TTC549 (cell line): ENCODE measurements around the gene KRT75.
"Not testable (repeated sequence)": the region's sequence is repeated elsewhere in the genome, so short reads cannot be mapped to it uniquely, and the experiment has no call there.

Source experiments
- FAIRE-seq: peaks from 2 replicates; lab custom pipeline; 2012; peaks lifted over from hg19 to GRCh38; lab: Jason Lieb, UNC

KRT75 gene

DNA sequence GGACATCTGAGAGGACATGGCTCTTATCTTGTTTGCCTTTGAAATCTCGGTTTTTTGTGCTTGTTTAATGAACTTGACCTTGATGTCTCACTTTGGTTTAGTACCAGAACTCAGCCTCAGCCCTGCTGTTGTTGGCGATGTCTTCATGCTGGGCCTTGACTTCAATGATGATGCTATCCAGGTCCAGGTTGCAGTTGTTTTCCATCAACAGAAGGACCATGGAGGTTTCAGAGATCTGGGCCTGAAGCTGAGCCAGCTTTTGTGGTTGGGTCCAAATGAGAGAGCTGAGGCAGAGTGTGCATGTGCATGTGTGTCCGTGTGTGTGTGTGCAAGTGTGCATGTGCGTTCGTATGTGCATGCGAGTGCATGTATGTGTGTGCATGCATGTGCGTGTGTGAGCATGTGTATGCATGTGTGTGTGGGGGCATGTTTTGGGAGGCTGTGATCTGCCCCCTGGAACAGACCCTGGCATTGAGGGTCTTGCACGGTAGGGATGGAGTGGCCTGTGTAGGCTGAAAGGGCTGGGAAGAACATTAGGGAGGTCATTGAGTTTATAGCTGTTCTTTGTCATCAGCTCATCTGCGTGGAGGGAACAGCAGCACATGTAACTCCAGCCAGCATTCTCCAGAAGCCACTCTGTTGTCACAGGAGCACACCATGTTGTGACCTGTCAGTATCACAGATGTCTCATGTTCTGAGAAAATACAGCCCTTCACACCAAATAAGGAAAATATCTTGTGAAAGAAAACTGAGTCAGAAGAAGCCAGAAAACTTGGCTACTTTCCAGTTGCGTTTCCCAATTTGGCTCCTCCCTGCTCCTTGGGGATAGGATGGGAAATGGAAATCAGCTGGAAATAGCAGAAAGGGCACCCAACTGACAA is 18.1 kb downstream of the KRT75 start:
- FAIRE-seq = no peak

- FAIRE-seq = no peak
These were observed 19.2 kb downstream of the KRT75 start for GRCh38 chr12:52414936-52415335.

- no peak for FAIRE-seq
These were observed 20.3 kb downstream of the KRT75 start for GRCh38 chr12:52413782-52414345.

DNA sequence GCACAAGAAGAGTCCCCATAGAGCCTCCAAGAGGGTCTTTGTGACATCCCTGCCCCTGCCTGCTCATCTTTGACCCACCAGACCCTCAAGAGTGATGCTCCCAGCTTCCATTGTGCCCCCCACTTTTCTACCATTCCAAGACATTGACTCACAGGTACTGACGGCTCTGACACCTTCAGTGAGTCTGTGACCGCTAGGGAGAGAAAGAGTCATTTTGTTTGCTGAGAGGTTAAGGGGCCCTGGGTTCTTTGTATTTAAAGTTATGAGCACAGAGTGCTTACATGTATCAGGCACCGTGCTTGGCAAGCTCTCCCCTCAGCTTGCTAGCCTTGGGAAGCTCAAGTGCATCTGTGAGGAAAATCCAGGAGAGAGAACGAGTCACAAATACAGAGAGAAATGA is 21.0 kb downstream of the KRT75 start:
- FAIRE-seq = no peak

GRCh38 chr12:52411815-52412214 is 22.4 kb downstream of the KRT75 start:
- FAIRE-seq = no peak

GRCh38 chr12:52410589-52411248 is 23.5 kb downstream of the KRT75 start:
- not testable (repeated sequence) for FAIRE-seq

- FAIRE-seq = no peak
These were observed 26.3 kb downstream of the KRT75 start for GRCh38 chr12:52407918-52408317.

GRCh38 chr12:52405922-52406385 is 28.2 kb downstream of the KRT75 start, which contains the start of gene KRT82:
TSS of gene KRT82 (minus strand) at chr12:52406335. CDS start at chr12:52406277, 58 bp downstream.
- no peak for FAIRE-seq

DNA sequence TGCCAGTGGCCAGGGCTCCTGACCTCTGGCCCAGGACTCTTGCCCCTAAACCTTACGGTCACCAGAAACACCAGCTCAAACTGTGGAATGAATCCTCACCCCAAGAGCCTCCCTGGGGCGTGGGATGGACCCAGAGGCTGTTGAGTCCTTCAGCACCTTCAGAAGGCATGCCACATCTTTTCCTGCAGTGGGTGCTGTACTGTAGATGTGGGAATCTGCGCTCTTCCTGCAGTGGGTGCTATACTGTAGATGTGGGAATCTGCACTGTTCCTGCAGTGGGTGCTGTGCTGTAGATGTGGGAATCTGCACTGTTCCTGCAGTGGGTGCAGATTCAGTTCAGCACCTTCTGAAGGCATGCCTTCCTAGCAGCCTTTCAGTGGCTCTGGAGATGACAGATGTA is 29.2 kb downstream of the KRT75 start:
- FAIRE-seq = no peak

DNA sequence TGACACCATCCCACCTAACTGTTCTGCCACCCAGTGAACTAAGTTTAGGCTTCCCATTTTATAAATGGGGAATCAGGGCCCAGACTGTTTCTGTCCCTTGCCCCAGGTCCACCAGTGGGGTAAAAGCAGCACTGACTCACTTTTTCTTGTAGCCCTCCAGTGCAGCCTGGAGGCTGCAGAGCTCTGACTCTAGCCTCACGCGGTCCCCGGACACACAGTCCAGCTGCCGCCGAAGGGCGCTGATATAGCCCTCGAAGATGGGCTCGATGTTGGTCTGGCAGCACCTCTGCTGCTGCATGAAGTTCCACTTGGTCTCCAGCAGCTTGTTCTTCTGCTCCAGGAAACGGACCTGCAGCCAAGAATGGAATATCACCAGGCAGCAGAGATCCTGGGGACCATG is 30.6 kb downstream of the KRT75 start:
- FAIRE-seq = no peak

DNA sequence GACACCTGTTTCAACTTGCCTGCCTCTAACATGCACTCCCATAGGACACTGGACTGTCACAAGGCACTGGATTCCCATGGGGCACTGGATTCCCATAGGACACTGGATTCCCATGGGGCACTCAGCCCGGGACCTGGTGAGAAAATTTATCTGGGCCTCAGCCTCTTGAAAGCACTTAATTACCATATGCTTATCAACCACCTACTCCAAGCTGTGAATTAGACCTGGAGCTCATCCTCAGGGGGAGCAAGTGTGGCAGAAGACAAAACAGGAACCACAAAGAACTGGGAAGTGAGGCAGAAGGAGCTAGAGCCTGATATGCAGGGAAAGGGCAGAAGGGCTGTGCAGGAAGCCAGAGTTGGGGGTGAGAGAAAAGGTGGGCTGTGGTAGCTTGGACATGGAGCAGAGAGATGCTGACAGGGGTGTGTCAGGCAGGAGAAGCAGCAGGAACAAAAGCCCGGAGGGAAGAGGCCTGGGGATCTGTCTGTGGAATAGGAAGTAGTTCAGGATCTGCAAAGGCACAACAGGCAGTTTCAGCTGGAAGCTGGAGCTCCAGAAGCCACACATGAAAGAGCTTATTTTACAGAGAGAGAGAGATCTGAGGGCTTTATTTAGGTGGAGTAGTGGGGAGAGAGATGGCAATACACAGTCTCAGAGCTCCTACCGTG is 31.2 kb downstream of the KRT75 start:
- no peak for FAIRE-seq

GRCh38 chr12:52402377-52402776 is 31.8 kb downstream of the KRT75 start:
- FAIRE-seq = no peak

GRCh38 chr12:52401926-52402325 is 32.2 kb downstream of the KRT75 start:
- no peak for FAIRE-seq

- no peak for FAIRE-seq
These were observed 32.6 kb downstream of the KRT75 start for GRCh38 chr12:52401526-52401925.

GRCh38 chr12:52400906-52401305 is 33.3 kb downstream of the KRT75 start:
- FAIRE-seq = no peak

- FAIRE-seq = no peak
These were observed 34.4 kb downstream of the KRT75 start for GRCh38 chr12:52399756-52400155.

DNA sequence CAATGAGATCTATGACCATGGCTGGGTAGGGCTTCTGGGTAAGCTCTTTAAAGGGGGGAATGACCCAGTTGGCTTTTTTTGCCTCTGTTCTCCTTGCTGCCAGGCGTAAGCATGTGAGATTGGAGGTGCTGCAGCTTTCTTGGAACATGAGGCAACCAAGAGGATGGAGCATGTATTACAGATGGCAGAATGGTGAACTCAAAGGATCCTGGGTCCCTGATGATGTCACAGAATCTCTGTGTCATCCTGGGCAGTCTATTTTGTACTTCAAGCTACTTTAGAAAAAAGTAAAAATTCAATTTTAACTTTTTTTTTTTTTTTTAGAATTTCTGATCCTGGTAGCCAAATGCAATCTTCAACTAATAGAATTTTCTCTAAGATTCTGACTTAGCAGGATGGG is 36.0 kb downstream of the KRT75 start:
- no peak for FAIRE-seq

DNA sequence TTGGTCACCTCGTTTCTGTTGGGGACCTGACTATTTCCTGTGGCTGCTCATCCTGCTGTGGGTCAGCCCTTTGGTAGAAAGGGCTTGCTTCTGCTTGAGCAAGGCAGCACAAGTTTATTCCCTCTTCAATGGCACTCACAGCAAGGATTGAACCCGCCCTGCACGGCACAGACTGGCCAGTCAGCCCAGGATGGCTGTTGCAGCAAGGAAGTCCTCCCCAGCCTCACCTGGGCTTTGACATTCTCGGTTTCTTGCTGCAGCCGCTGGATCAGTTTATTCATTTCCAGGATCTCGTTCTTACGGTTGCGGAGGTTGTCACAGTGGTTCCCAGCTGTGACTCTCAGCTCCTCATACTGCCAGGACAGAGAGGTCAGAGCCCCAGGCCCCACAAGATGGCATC is 37.5 kb downstream of the KRT75 start:
- FAIRE-seq = no peak

- no peak for FAIRE-seq
These were observed 38.3 kb downstream of the KRT75 start for GRCh38 chr12:52395761-52396434.

GRCh38 chr12:52394836-52395405 is 39.2 kb downstream of the KRT75 start:
- FAIRE-seq = no peak

DNA sequence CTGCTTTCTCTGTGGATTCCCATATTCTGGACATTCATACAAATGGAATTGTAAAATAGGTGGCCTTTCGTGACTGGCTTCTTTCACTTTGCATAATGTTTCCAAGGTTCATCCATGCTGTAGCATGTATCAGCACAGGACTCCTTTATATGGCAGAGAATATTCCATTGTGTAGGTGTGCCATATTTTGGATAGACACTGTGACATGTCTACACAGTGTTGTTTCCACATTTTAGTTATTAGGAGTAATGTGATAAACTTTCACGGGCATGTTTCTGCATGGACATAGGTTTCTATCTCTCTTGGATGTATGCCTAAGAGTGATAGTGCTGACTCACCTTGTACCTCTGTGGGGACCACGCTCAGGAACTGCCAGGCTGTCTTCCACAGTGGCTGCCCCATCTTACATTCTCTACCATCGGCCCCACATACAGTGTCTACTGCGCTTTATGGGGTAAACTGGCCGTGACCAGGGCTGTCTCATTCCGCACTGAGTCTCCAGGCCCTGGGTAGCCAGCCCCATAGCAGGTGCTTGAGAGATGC is 41.6 kb downstream of the KRT75 start:
- no peak for FAIRE-seq
